HS-27A (cell line): ENCODE data around the gene ZNF311.
"Not testable (repeated sequence)": the region's sequence is repeated elsewhere in the genome, so short reads cannot be mapped to it uniquely, and the experiment has no call there.

Source experiments
- DNase-seq: peaks from one replicate; pipeline ENCODE4 v3.0.0-alpha.2; 2012; ENCODE audit warnings: low read depth, missing footprints

The ZNF311 gene

GRCh38 chr6:28982476-28983266, 22.4 kb downstream of the ZNF311 start:
- DNase-seq, result peak; percentile 58

- DNase-seq, result peak; percentile 90
Observed at GRCh38 chr6:28981833-28982475, 23.2 kb downstream of the ZNF311 start.

- peak; percentile 62 for DNase-seq
Observed at GRCh38 chr6:28981431-28981832, 23.7 kb downstream of the ZNF311 start.

- peak; percentile 77 for DNase-seq
Observed at GRCh38 chr6:28980852-28981430, 24.2 kb downstream of the ZNF311 start.

- DNase-seq, result no peak
Observed at GRCh38 chr6:28980137-28980851, 24.8 kb downstream of the ZNF311 start.

- no peak for DNase-seq
Observed at GRCh38 chr6:28979679-28980078, 25.4 kb downstream of the ZNF311 start.

- no peak for DNase-seq
Observed at GRCh38 chr6:28978959-28979561, 26.1 kb downstream of the ZNF311 start.

- no peak for DNase-seq
Observed at GRCh38 chr6:28978133-28978491, 27.0 kb downstream of the ZNF311 start.

GRCh38 chr6:28977341-28978132, 27.6 kb downstream of the ZNF311 start:
- DNase-seq, result no peak

- no peak for DNase-seq
Observed at GRCh38 chr6:28976677-28977076, 28.4 kb downstream of the ZNF311 start.

- DNase-seq, result no peak
Observed at GRCh38 chr6:28974505-28974904, 30.6 kb downstream of the ZNF311 start.

GRCh38 chr6:28970056-28970455, 35.1 kb downstream of the ZNF311 start:
- not testable (repeated sequence) for DNase-seq

GRCh38 chr6:28969129-28969528, 36.0 kb downstream of the ZNF311 start:
- no peak for DNase-seq

- DNase-seq, result no peak
Observed at GRCh38 chr6:28968476-28968875, 36.6 kb downstream of the ZNF311 start.

GRCh38 chr6:28965706-28966105, 39.4 kb downstream of the ZNF311 start:
- DNase-seq, result no peak

GRCh38 chr6:28960846-28961500, 44.1 kb downstream of the ZNF311 start:
- no peak for DNase-seq

GRCh38 chr6:28958561-28959243, 46.4 kb downstream of the ZNF311 start:
- not testable (repeated sequence) for DNase-seq

GRCh38 chr6:28957795-28958314, 47.3 kb downstream of the ZNF311 start:
- not testable (repeated sequence) for DNase-seq

GRCh38 chr6:28956331-28956730, 48.8 kb downstream of the ZNF311 start:
- DNase-seq, result no peak
